Left ventricle myocardium inferior (tissue), 1 donor: ENCODE data around the gene PTPRM. TPM values are rescaled to one million over a fixed set of nuclear protein-coding genes. Genes with fewer than 3 reads are reported as not detected.
A peak's percentile ranks its signal among the peaks of the same experiment; 100 is the strongest.

Source experiments
- DNase-seq: peaks from one replicate; pipeline ENCODE4 v3.0.0-alpha.2; 2020
- H3K27ac ChIP-seq: fragments of 200-600 bp; replicated peaks from 2 replicates; pipeline ENCODE4 v1.8.0; 2021
- H3K27me3 ChIP-seq: fragments of 200-600 bp; 2 replicates; pipeline ENCODE4 v1.8.0; 2021; ENCODE audit warnings: low read depth
- H3K36me3 ChIP-seq: fragments of 200-600 bp; 2 replicates; pipeline ENCODE4 v1.8.0; 2021
- H3K4me1 ChIP-seq: fragments of 200-600 bp; 2 replicates; pipeline ENCODE4 v1.8.0; 2021
- H3K4me3 ChIP-seq: fragments of 200-600 bp; 2 replicates; pipeline ENCODE4 v1.8.0; 2021; ENCODE audit warnings: mild to moderate bottlenecking, moderate library complexity
- H3K9me3 ChIP-seq: fragments of 200-600 bp; replicated peaks from 2 replicates; pipeline ENCODE4 v1.8.0; 2021
- intact Hi-C: fragments of 100-400 bp; cut with micrococcal nuclease; formaldehyde crosslinking; loops from one replicate; pipeline ENCODE4 v1.11.0; 2022
- total RNA-seq: library from RNA; stranded (reverse); fragmentation: NEBNext Ultra II Directional; extraction: Animal tissue kit (Norgen Biotek cat#: 25700); gene quantifications from one replicate; pipeline ENCODE4 v1.2.1, GENCODE V29; 2021
- TF ChIP-seq, protein P1 (sequence below): fragments of 200-600 bp; IDR thresholded peaks from 2 replicates; pipeline ENCODE4 v1.8.0; 2021; ENCODE audit warnings: antibody characterized with exemption, mild to moderate bottlenecking, borderline replicate concordance
- donor health status: DM: no; HTN: yes; CAD: no; lungs with severe emphysema.

PTPRM gene
- total RNA-seq, 1 donor from 2014 or later, result 132 TPM

DNA sequence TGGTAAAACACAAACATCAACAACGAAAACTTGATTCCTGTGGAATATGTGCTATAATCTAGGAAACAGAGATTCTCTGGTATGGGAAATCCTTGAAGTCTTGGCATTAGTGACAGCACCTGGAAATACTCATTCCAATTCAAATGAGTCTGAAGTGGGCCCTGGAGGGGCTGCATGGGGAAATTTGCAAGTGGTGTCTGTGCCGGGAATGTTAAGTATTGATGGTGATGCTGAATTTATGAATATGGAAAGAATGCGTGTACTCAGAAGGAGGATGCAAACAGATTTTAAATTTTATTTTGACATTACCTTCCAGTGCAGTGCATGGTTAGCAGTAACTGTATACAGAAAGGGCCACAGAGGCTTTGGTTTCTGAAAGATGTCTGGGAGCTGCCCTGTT lies 37.2 kb downstream of the PTPRM start:
- Histone ChIP-seq H3K9me3 (no peaks in the 10 kb centered on the region), H3K36me3 (no peaks in the 10 kb centered on the region), H3K4me1 (peaks cover 95% of the 10 kb centered on the region), H3K27ac (peak overlapping the region; percentile 2), H3K27me3 (no peaks in the 10 kb centered on the region), H3K4me3 (no peak overlapping the region)
- intact Hi-C loops, result no loop called here
- TF ChIP-seq, protein P1, sequence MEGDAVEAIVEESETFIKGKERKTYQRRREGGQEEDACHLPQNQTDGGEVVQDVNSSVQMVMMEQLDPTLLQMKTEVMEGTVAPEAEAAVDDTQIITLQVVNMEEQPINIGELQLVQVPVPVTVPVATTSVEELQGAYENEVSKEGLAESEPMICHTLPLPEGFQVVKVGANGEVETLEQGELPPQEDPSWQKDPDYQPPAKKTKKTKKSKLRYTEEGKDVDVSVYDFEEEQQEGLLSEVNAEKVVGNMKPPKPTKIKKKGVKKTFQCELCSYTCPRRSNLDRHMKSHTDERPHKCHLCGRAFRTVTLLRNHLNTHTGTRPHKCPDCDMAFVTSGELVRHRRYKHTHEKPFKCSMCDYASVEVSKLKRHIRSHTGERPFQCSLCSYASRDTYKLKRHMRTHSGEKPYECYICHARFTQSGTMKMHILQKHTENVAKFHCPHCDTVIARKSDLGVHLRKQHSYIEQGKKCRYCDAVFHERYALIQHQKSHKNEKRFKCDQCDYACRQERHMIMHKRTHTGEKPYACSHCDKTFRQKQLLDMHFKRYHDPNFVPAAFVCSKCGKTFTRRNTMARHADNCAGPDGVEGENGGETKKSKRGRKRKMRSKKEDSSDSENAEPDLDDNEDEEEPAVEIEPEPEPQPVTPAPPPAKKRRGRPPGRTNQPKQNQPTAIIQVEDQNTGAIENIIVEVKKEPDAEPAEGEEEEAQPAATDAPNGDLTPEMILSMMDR, result no peak
- no peak for DNase-seq

DNA sequence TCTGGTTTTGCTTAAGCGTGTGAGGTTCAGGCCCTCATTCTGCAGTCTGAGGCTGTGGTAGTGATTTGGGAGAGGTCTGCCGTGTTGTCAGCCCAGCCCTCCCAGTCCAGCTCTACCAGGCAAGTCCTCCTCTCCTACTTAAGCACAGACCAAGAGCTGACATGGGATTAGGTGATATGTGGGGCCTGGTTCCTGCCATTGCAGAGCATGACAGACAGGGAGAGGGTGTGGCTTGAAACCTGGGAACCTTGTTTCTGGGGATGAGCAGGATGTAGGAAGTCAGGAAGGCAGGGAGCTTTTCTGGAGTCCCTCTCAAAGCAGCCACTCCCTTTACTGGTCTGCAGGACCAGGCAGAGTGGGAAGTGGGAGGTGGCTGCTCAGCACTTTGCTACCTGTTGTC lies 38.6 kb downstream of the PTPRM start:
- Histone ChIP-seq H3K27ac (peak overlapping the region; percentile 87), H3K36me3 (no peaks in the 10 kb centered on the region), H3K9me3 (no peaks in the 10 kb centered on the region), H3K4me1 (peaks cover 95% of the 10 kb centered on the region), H3K4me3 (no peak overlapping the region), H3K27me3 (no peaks in the 10 kb centered on the region)
- intact Hi-C loops, result no loop called here
- no peak for DNase-seq
- TF ChIP-seq, protein P1, result no peak

DNA sequence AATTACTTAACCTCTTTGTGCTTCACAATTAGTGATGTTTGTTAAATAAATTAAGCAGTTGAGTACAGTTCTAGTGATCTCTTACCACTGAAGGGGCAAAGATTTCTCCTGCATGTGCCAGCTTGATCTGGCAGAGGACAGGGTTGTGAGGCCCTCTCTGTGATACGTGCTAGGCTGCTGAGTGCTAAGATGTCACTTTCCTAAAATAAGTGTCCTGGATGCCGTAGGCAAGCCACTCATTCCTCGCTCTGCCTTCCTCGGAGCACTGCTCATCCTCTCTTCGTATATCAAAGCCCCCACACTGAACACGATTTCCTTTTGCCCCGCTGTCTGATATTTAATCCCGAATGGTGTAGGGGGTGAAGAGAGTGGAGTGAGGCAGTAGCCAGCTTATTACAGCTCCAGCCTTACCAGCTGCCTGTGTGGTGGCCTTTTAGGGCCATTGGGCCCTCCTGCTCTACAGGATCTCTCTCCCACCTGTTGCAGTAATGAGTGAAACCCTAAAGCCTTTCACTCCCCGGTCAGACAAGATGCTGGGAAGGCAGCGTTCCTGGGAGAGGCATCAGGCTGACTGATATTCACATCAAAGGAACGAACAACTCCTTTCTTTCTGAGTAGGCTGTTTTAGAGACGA lies 40.5 kb downstream of the PTPRM start:
- Histone ChIP-seq H3K4me1 (peaks cover 95% of the 10 kb centered on the region), H3K27me3 (no peaks in the 10 kb centered on the region), H3K9me3 (no peaks in the 10 kb centered on the region), H3K27ac (peak overlapping the region; percentile 87), H3K36me3 (no peaks in the 10 kb centered on the region), H3K4me3 (peak overlapping the region; percentile 33)
- DNase-seq, result peak; percentile 41
- intact Hi-C loops, result no loop called here
- TF ChIP-seq, protein P1, result no peak

DNA sequence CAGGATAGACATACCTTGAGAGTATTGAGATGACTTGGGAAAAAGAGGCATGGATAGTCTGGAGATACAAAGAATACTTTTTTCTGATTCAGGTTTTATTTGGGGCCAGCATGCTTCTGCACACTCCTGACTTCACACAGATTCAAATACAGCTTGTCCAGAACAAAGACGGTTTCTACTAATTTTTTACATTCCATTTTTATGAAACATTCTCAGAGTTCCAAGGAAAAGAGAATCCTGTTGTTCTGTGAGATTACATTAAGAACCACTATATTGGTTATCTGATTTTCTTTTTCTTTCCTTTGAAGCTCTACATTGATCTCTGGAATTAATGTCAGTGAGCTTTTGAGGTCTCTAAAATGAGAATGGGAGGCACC lies 41.0 kb downstream of the PTPRM start:
- TF ChIP-seq, protein P1, result no peak
- intact Hi-C loops, result no loop called here
- H3K27me3 ChIP-seq, result no peaks in the 10 kb centered on the region

DNA sequence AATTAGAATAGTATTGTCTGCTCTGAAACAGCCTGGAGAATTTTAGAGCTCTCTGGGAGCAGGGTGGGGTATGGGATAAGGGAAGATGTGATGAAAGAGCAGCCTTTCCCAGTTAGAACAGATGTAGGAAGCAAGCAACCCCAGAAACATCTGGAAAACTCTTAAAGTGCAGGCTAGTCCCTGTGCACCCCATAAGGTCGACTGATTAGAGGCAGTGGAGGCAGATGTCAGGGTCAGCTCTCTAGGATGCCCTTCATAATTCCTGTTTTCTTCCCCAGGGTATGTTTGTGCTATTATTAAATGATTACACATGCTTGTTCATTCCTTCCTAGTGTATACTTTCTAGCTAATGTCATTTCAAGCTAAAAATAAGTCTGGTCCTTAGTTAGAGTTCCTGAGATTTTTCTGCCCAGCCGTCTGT lies 41.7 kb downstream of the PTPRM start:
- DNase-seq, result peak; percentile 16
- intact Hi-C loops, result no loop called here

More for the DNA sequence above, 41.0 kb downstream of the PTPRM start:
- Histone ChIP-seq H3K27ac (peak overlapping the region; percentile 87), H3K9me3 (no peaks in the 10 kb centered on the region), H3K4me3 (peak overlapping the region; percentile 33), H3K36me3 (no peaks in the 10 kb centered on the region), H3K4me1 (peaks cover 100% of the 10 kb centered on the region)
- no peak for DNase-seq

More for the DNA sequence above, 41.7 kb downstream of the PTPRM start:
- peaks cover 100% of the 10 kb centered on the region for H3K4me1 ChIP-seq
- TF ChIP-seq, protein P1, result no peak
- no peaks in the 10 kb centered on the region for H3K27me3 ChIP-seq
- peak overlapping the region; percentile 87 for H3K27ac ChIP-seq
- H3K9me3 ChIP-seq, result no peaks in the 10 kb centered on the region
- peak overlapping the region; percentile 3 for H3K4me3 ChIP-seq
- H3K36me3 ChIP-seq, result no peaks in the 10 kb centered on the region
